Panc1 (cell line): ENCODE results near the gene CNN2.

Experiments
- CTCF ChIP-seq: fragments of 450-650 bp; IDR thresholded peaks from 2 replicates; pipeline ENCODE4 v1.5.1; 2017; ENCODE audit warnings: mild to moderate bottlenecking
- REST ChIP-seq, 2 experiments: IDR thresholded peaks; 2 replicates each; pipeline ENCODE4 v1.6.1; 2011 to 2012; ENCODE audit warnings: low read depth in 2 of 2, control low read depth in 1 of 2, low read length in 1 of 2, mild to moderate bottlenecking in 1 of 2, moderate library complexity in 1 of 2; ENCODE audit not compliant: insufficient read depth in 1 of 2
- TCF7L2 ChIP-seq: IDR thresholded peaks from 2 replicates; pipeline ENCODE4 v1.6.1; 2011; ENCODE audit warnings: mild to moderate bottlenecking, low read depth, low read length, inconsistent platforms

- no peak for TF ChIP-seq CTCF
- no peak for TF ChIP-seq TCF7L2
- TF ChIP-seq REST (IDR thresholded peaks at IDR 0.05; ENCODE audit: insufficient read depth in 1 of 2, low read depth in 2 of 2, low read length in 1 of 2) = no peak
Observed at GRCh38 chr19:1014161-1015060, 12.0 kb upstream of the CNN2 start.
